Liver (tissue), 9 donors: ENCODE data around the gene RFX7. TPM values are rescaled to one million over a fixed set of nuclear protein-coding genes. Genes with fewer than 3 reads are reported as not detected.

Source experiments
- DNase-seq: peaks from one replicate; pipeline ENCODE4 v3.0.0-alpha.2; 2017; ENCODE audit warnings: low spot score
- H3K27ac ChIP-seq, 2 donors: one replicate each; pipeline ENCODE4 v1.7.0; 2013; ENCODE audit warnings: inconsistent platforms in 2 of 2, low read length in 2 of 2, control low read depth in 1 of 2, low read depth in 1 of 2, mild to moderate bottlenecking in 1 of 2
- H3K27me3 ChIP-seq, 4 donors: one replicate each; pipeline versions ENCODE4 v1.6.1 to v1.7.0; 2013; ENCODE audit warnings: low read length in 3 of 4, inconsistent platforms in 1 of 4, mild to moderate bottlenecking in 1 of 4, moderate library complexity in 1 of 4; ENCODE audit not compliant: control insufficient read depth in 4 of 4, insufficient read depth in 4 of 4
- H3K36me3 ChIP-seq, 4 donors: one replicate each; pipeline versions ENCODE4 v1.6.1 to v1.7.0; 2013; ENCODE audit warnings: low read length in 3 of 4, mild to moderate bottlenecking in 3 of 4, low read depth in 1 of 4, moderate library complexity in 1 of 4; ENCODE audit not compliant: control insufficient read depth in 4 of 4, insufficient read depth in 3 of 4
- H3K4me1 ChIP-seq, 4 donors: one replicate each; pipeline versions ENCODE4 v1.6.1 to v1.7.0; 2013; ENCODE audit warnings: low read length in 3 of 4, mild to moderate bottlenecking in 3 of 4, moderate library complexity in 1 of 4; ENCODE audit not compliant: control insufficient read depth in 4 of 4, insufficient read depth in 4 of 4
- H3K4me3 ChIP-seq, 3 donors: one replicate each; pipeline versions ENCODE4 v1.6.1 to v1.7.0; 2013; ENCODE audit warnings: low read length in 3 of 3, control low read depth in 1 of 3, low read depth in 1 of 3, mild to moderate bottlenecking in 1 of 3
- H3K9ac ChIP-seq, 2 donors: one replicate each; pipeline ENCODE4 v1.7.0; 2013; ENCODE audit warnings: low read length in 2 of 2, mild to moderate bottlenecking in 2 of 2, moderate library complexity in 2 of 2, control low read depth in 1 of 2, low read depth in 1 of 2
- H3K9me3 ChIP-seq, 4 donors: one replicate each; pipeline versions ENCODE4 v1.6.1 to v1.7.0; 2013; ENCODE audit warnings: low read length in 3 of 4; ENCODE audit not compliant: control insufficient read depth in 4 of 4
- ATF3 ChIP-seq: IDR thresholded peaks from 2 replicates; pipeline ENCODE4 v1.6.1; 2016; ENCODE audit warnings: antibody characterized with exemption
- CTCF ChIP-seq: fragments of 150-350 bp; IDR thresholded peaks from 2 replicates; pipeline ENCODE4 v1.5.1; 2017; ENCODE audit warnings: improper control_type of control experiment, low read depth, low read length; ENCODE audit not compliant: missing input control
- EGR1 ChIP-seq, 2 donors: IDR thresholded peaks; 2 replicates each; pipeline ENCODE4 v1.6.1; 2016 to 2018; ENCODE audit warnings: antibody characterized with exemption in 2 of 2, low read depth in 2 of 2
- FOXA1 ChIP-seq: IDR thresholded peaks from 2 replicates; pipeline ENCODE4 v1.6.1; 2016; ENCODE audit warnings: antibody characterized with exemption
- FOXA2 ChIP-seq: IDR thresholded peaks from 2 replicates; pipeline ENCODE4 v1.6.1; 2016; ENCODE audit warnings: antibody characterized with exemption
- JUND ChIP-seq, 2 donors: IDR thresholded peaks; 2 replicates each; pipeline ENCODE4 v1.6.1; 2016; ENCODE audit warnings: antibody characterized with exemption in 2 of 2
- MAX ChIP-seq: IDR thresholded peaks from 2 replicates; pipeline ENCODE4 v1.6.1; 2016; ENCODE audit warnings: antibody characterized with exemption
- RAD21 ChIP-seq, 2 donors: IDR thresholded peaks; 2 replicates each; pipeline ENCODE4 v1.6.1; 2016; ENCODE audit warnings: antibody characterized with exemption in 2 of 2, mild to moderate bottlenecking in 2 of 2
- REST ChIP-seq: IDR thresholded peaks from 2 replicates; pipeline ENCODE4 v1.6.1; 2016; ENCODE audit warnings: antibody characterized with exemption, mild to moderate bottlenecking
- YY1 ChIP-seq: IDR thresholded peaks from 2 replicates; pipeline ENCODE4 v1.6.1; 2016; ENCODE audit warnings: antibody characterized with exemption, mild to moderate bottlenecking
- ZBTB33 ChIP-seq: IDR thresholded peaks from 2 replicates; pipeline ENCODE4 v1.6.1; 2016; ENCODE audit warnings: antibody characterized with exemption
- WGBS: extraction: QIAGEN DNeasy Blood & Tissue Kit; methylation state at CpG from one replicate; pipeline ENCODE4 v1.1.7; 2013; 5-methylcytosine and 5-hydroxymethylcytosine counted together
- polyA plus RNA-seq, 2 donors: library from polyadenylated mRNA; stranded (reverse) in 1 of 2; unstranded in 1 of 2; fragments of 200-250 nt in 1 of 2; fragments of >200 nt in 1 of 2; fragmentation: Nextera tagmentation in 1 of 2; extraction: Ambion mirVana in 1 of 2; gene quantifications; one replicate each; pipeline versions ENCODE4 v1.2.1 to v1.2.3, GENCODE V29; 2013 to 2015
- total RNA-seq, 2 donors: library from RNA; depleted of rRNA; stranded (reverse); fragments of >200 nt; gene quantifications; one replicate each; pipeline ENCODE4 v1.2.3, GENCODE V29; 2014
- donor health status: healthy.
- donor health status: healthy.
- donor health status: healthy.
- donor health status: healthy.
- donor health status: healthy.

The RFX7 gene
- total and polyA plus RNA-seq, 4 donors: 1.3 to 4.2 (median 1.9) TPM

GRCh38 chr15:56126409-56126808 is 117.3 kb downstream of the RFX7 start (continued):
- TF ChIP-seq CTCF (no peak), YY1 (no peak), FOXA2 (no peak), RAD21 (IDR thresholded peaks at IDR 0.05) (no peak), FOXA1 (no peak), REST (no peak), JUND (IDR thresholded peaks at IDR 0.05) (no peak)

GRCh38 chr15:56124391-56124790 is 119.3 kb downstream of the RFX7 start:
- no peak for TF ChIP-seq MAX
- TF ChIP-seq RAD21 (IDR thresholded peaks at IDR 0.05): no peak
- TF ChIP-seq ATF3: no peak
- no peak overlapping the region for H3K9ac ChIP-seq
- 99% methylated on average over 4 of the region's 4 CpGs for WGBS
- no peaks in the 10 kb centered on the region for H3K27me3 ChIP-seq
- no peak overlapping the region for H3K27ac ChIP-seq
- H3K36me3 ChIP-seq: peaks cover 0 to 10% (median 4%) of the 10 kb centered on the region in 4 donors
- H3K4me3 ChIP-seq: no peak overlapping the region
- no peak for DNase-seq
- peaks cover 0 to 16% (median 3%) of the 10 kb centered on the region in 4 donors for H3K9me3 ChIP-seq
- no peaks in the 10 kb centered on the region for H3K4me1 ChIP-seq

- Histone ChIP-seq H3K4me1 (no peaks in the 10 kb centered on the region), H3K4me3 (no peak overlapping the region), H3K27me3 (no peaks in the 10 kb centered on the region), H3K27ac (no peak overlapping the region), H3K9ac (no peak overlapping the region), H3K9me3 (no peaks in the 10 kb centered on the region), H3K36me3 (peaks cover 0 to 5% (median 2%) of the 10 kb centered on the region in 4 donors)
- WGBS: 90% methylated on average over 1 of the region's 1 CpG
- DNase-seq: no peak
- TF ChIP-seq FOXA1 (no peak), EGR1 (IDR thresholded peaks at IDR 0.05; ENCODE audit: low read depth in 2 of 2) (no peak), CTCF (no peak), JUND (IDR thresholded peaks at IDR 0.05) (no peak), ZBTB33 (no peak), FOXA2 (no peak), RAD21 (IDR thresholded peaks at IDR 0.05) (no peak)
These were observed 137.8 kb downstream of the RFX7 start for GRCh38 chr15:56105855-56106254.
